Psoas muscle (tissue), 8 donors: ENCODE measurements around the gene CACNA1B. TPM values are rescaled to one million over a fixed set of nuclear protein-coding genes. Genes with fewer than 3 reads are reported as not detected.

Experiments used
- ATAC-seq, 4 donors: fragments of 200-7000 bp; cut with Tn5 transposase; one replicate each; pipeline ENCODE4 v1.9.1; 2020; ENCODE audit warnings: moderate library complexity in 3 of 4, mild to moderate bottlenecking in 2 of 4
- DNase-seq, 2 donors: peaks; one replicate each; pipeline ENCODE4 v3.0.0-alpha.2; 2020
- H3K27ac ChIP-seq: fragments of 200-600 bp; one replicate; pipeline ENCODE4 v1.8.0; 2022
- H3K27me3 ChIP-seq, 3 donors: fragments of 200-600 bp in 1 of 3; one replicate each; pipeline versions ENCODE4 v1.6.1 to v1.8.0; 2013 to 2022; ENCODE audit warnings: low read length in 2 of 3, mild to moderate bottlenecking in 2 of 3, moderate library complexity in 1 of 3; ENCODE audit not compliant: insufficient read depth in 3 of 3
- H3K36me3 ChIP-seq, 2 donors: fragments of 200-600 bp in 1 of 2; one replicate each; pipeline versions ENCODE4 v1.6.1 to v1.8.0; 2013 to 2022; ENCODE audit warnings: low read depth in 1 of 2, mild to moderate bottlenecking in 1 of 2, moderate library complexity in 1 of 2; ENCODE audit not compliant: insufficient read depth in 1 of 2
- H3K4me1 ChIP-seq: fragments of 200-600 bp; one replicate; pipeline ENCODE4 v1.8.0; 2022
- H3K4me3 ChIP-seq: fragments of 200-600 bp; one replicate; pipeline ENCODE4 v1.8.0; 2022; ENCODE audit warnings: mild to moderate bottlenecking
- H3K9me3 ChIP-seq: fragments of 200-600 bp; one replicate; pipeline ENCODE4 v1.8.0; 2022
- WGBS, 3 donors: extraction: QIAGEN DNeasy Blood & Tissue Kit; methylation state at CpG; one replicate each; pipeline versions ENCODE4 v1.1.6 to v1.1.7; 2013; 5-methylcytosine and 5-hydroxymethylcytosine counted together
- intact Hi-C, 2 donors: fragments of 100-400 bp; cut with DNase I; formaldehyde crosslinking; loops; one replicate each; pipeline versions ENCODE4 v1.11.0 to v1.14.2; 2022
- polyA plus RNA-seq, 3 donors: library from polyadenylated mRNA; stranded (reverse); fragments of 200-250 nt; gene quantifications; one replicate each; pipeline ENCODE4 v1.2.3, GENCODE V29; 2013
- total RNA-seq, 4 donors: library from RNA; stranded (reverse); fragmentation: NEBNext Ultra II Directional in 2 of 4; extraction: Animal tissue kit (Norgen Biotek cat#: 25700) in 2 of 4; gene quantifications; one replicate each; pipeline versions ENCODE4 v1.2.1 to v1.2.4, GENCODE V29; 2021 to 2023
- TF ChIP-seq, protein P1 (sequence below): fragments of 200-600 bp; IDR thresholded peaks from one replicate; pipeline ENCODE4 v1.8.0; 2022; ENCODE audit warnings: antibody characterized with exemption
- donor health status: healthy with polysubstance abuse.
- donor health status: DM: no; HTN: no; CAD: no; lungs with moderate emphysema.
- donor health status: Bipolar disorder and iron deficiency.
- donor health status: healthy.
- donor health status: DM: yes; HTN: yes; CAD: no.
- donor health status: DM: no; HTN: no; CAD: no.
- donor health status: DM: no; HTN: no; CAD: no.
- donor health status: DM: yes; HTN: yes; CAD: no.

Gene CACNA1B
- total and polyA plus RNA-seq, 7 donors = 0.01 to 0.02 TPM; not detected in 5

DNA sequence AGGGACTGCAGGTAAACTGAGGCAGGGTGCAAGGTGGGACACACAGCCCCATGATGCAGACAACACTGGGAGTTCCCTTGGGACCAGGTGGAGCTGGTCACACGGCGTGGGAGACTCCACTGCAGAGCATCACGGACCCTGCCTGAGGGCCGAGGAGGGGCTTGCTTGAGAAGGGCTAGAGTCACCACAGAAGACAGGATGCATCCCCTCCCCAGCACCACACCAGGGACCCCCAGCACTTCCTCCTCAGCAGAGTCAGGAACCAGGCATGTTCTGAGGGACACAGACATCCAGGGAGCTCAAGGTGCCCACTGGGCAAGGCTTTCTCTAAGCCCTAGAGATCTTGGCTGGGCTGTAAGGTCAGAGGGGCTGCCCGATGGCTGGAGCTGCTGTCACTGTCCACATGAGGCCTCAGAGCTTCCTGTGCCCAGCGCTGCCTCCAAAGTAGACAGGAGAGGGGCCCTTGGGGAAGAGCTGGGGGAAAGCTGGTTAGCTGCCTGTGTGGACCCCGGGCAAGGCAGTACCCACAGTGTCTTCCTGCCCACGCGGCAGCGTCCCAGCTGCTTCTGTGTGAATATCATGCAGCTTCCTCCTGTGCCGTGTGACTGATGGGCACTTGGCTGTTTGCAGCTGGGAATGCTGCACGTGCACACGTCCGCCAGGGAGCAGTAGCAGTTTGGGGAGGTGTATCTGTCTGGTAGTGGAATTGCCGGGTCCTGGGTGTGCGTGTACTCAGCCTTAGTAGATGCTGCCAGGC lies 176.6 kb downstream of the CACNA1B start:
- TF ChIP-seq, protein P1, sequence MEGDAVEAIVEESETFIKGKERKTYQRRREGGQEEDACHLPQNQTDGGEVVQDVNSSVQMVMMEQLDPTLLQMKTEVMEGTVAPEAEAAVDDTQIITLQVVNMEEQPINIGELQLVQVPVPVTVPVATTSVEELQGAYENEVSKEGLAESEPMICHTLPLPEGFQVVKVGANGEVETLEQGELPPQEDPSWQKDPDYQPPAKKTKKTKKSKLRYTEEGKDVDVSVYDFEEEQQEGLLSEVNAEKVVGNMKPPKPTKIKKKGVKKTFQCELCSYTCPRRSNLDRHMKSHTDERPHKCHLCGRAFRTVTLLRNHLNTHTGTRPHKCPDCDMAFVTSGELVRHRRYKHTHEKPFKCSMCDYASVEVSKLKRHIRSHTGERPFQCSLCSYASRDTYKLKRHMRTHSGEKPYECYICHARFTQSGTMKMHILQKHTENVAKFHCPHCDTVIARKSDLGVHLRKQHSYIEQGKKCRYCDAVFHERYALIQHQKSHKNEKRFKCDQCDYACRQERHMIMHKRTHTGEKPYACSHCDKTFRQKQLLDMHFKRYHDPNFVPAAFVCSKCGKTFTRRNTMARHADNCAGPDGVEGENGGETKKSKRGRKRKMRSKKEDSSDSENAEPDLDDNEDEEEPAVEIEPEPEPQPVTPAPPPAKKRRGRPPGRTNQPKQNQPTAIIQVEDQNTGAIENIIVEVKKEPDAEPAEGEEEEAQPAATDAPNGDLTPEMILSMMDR = no peak
- WGBS, 3 donors = 50 to 56% (median 56%) methylated on average over 16 of the region's 16 CpGs
- no peak overlapping the region for H3K27ac ChIP-seq
- intact Hi-C loops = no loop called here
- no peak overlapping the region for H3K4me3 ChIP-seq
- no peaks in the 10 kb centered on the region for H3K4me1 ChIP-seq
- ATAC-seq = no peak
- H3K27me3 ChIP-seq = peaks cover 0 to 12% (median 2%) of the 10 kb centered on the region in 3 donors
- no peak for DNase-seq
- no peaks in the 10 kb centered on the region for H3K36me3 ChIP-seq
- H3K9me3 ChIP-seq = no peaks in the 10 kb centered on the region

GRCh38 chr9:138057726-138058125 lies 180.1 kb downstream of the CACNA1B start:
- no peaks in the 10 kb centered on the region for H3K4me1 ChIP-seq
- no peak for ATAC-seq
- peaks cover 0 to 6% (median 2%) of the 10 kb centered on the region in 3 donors for H3K27me3 ChIP-seq
- no peaks in the 10 kb centered on the region for H3K9me3 ChIP-seq
- 59 to 70% (median 62%) methylated on average over 8 of the region's 8 CpGs for WGBS, 3 donors
- DNase-seq = no peak
- no peak overlapping the region for H3K27ac ChIP-seq
- no peak overlapping the region for H3K4me3 ChIP-seq
- H3K36me3 ChIP-seq = no peaks in the 10 kb centered on the region
- TF ChIP-seq, protein P1 = no peak
- intact Hi-C loops = no loop called here

GRCh38 chr9:138058181-138058580 lies 180.6 kb downstream of the CACNA1B start:
- 82 to 84% (median 84%) methylated on average over 9 of the region's 9 CpGs for WGBS, 3 donors
- Histone ChIP-seq H3K9me3 (no peaks in the 10 kb centered on the region), H3K36me3 (no peaks in the 10 kb centered on the region), H3K4me1 (no peaks in the 10 kb centered on the region), H3K27me3 (peaks cover 0 to 8% (median 2%) of the 10 kb centered on the region in 3 donors), H3K27ac (no peak overlapping the region), H3K4me3 (no peak overlapping the region)
- intact Hi-C loops = no loop called here
- TF ChIP-seq, protein P1 = no peak
- DNase-seq (no peak), ATAC-seq (no peak)

DNA sequence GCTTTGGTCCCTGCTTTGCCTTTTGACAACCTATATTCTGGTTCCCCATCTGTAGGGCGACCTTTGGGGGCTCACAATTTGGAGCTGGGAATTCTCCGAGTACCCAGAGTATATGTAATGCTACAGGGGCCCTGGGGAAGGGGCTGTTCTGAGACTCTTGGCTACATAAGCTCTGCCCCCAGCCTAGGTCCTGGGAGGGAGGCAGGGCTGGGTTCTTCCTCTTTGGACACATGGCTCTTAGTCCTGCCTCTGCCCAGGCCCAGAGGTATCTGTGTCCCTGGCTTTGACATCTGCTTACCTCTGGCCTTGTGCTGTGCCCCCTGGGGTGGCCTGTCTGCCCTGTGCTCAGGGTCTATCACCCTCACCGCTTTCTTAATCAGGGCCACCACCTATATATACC lies 181.6 kb downstream of the CACNA1B start:
- Histone ChIP-seq H3K27ac (no peak overlapping the region), H3K27me3 (peaks cover 0 to 8% (median 2%) of the 10 kb centered on the region in 3 donors), H3K36me3 (no peaks in the 10 kb centered on the region), H3K9me3 (no peaks in the 10 kb centered on the region), H3K4me1 (no peaks in the 10 kb centered on the region), H3K4me3 (no peak overlapping the region)
- 79 to 89% (median 86%) methylated on average over 3 of the region's 3 CpGs for WGBS, 3 donors
- ATAC-seq (no peak), DNase-seq (peak in 1 of 2 donors; percentile 10)
- TF ChIP-seq, protein P1 = no peak
- intact Hi-C loops = no loop called here
